Ishikawa (cell line): ENCODE results near the gene NOD1.

ENCODE experiments used
- TF ChIP-seq, protein P1 (sequence below): IDR thresholded peaks from 2 replicates; pipeline ENCODE4 v1.6.1; 2012
- TF ChIP-seq, protein P2 (sequence below): IDR thresholded peaks from 2 replicates; pipeline ENCODE4 v1.6.1; 2012; ENCODE audit warnings: low read depth, mild to moderate bottlenecking
- TF ChIP-seq, protein P3 (sequence below): IDR thresholded peaks from 2 replicates; pipeline ENCODE4 v1.6.1; 2012

DNA sequence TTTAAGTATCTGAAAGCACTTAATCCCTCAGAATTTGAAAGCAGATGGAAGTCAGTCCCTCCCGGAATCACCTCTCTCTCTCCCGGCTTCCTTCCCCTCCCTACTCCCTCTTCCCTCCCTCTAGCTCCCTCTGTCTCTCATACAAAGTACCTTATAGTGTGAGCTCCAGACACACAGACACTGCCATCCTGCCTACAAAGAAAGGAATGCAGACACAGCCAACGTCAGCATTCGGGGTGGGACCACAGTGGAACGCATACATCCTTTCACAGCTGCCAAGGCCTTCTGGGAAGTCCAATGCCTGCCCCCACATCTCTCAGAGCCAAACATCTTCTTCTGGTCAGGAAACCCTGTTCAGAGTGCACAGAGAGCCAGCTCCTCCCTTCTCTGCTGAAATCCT is 9.3 kb downstream of the NOD1 start:
- TF ChIP-seq, protein P1, sequence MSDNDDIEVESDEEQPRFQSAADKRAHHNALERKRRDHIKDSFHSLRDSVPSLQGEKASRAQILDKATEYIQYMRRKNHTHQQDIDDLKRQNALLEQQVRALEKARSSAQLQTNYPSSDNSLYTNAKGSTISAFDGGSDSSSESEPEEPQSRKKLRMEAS = no peak
- TF ChIP-seq, protein P2, sequence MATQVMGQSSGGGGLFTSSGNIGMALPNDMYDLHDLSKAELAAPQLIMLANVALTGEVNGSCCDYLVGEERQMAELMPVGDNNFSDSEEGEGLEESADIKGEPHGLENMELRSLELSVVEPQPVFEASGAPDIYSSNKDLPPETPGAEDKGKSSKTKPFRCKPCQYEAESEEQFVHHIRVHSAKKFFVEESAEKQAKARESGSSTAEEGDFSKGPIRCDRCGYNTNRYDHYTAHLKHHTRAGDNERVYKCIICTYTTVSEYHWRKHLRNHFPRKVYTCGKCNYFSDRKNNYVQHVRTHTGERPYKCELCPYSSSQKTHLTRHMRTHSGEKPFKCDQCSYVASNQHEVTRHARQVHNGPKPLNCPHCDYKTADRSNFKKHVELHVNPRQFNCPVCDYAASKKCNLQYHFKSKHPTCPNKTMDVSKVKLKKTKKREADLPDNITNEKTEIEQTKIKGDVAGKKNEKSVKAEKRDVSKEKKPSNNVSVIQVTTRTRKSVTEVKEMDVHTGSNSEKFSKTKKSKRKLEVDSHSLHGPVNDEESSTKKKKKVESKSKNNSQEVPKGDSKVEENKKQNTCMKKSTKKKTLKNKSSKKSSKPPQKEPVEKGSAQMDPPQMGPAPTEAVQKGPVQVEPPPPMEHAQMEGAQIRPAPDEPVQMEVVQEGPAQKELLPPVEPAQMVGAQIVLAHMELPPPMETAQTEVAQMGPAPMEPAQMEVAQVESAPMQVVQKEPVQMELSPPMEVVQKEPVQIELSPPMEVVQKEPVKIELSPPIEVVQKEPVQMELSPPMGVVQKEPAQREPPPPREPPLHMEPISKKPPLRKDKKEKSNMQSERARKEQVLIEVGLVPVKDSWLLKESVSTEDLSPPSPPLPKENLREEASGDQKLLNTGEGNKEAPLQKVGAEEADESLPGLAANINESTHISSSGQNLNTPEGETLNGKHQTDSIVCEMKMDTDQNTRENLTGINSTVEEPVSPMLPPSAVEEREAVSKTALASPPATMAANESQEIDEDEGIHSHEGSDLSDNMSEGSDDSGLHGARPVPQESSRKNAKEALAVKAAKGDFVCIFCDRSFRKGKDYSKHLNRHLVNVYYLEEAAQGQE = no peak
- TF ChIP-seq, protein P3, sequence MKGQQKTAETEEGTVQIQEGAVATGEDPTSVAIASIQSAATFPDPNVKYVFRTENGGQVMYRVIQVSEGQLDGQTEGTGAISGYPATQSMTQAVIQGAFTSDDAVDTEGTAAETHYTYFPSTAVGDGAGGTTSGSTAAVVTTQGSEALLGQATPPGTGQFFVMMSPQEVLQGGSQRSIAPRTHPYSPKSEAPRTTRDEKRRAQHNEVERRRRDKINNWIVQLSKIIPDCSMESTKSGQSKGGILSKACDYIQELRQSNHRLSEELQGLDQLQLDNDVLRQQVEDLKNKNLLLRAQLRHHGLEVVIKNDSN = no peak
